Testis (tissue), 3 donors: Measurements from ENCODE around the gene GAS2L2. TPM values are rescaled to one million over a fixed set of nuclear protein-coding genes. Genes with fewer than 3 reads are reported as not detected.

Experiments used
- DNase-seq: peaks from one replicate; pipeline ENCODE4 v3.0.0-alpha.2; 2019
- H3K27ac ChIP-seq, 2 donors: fragments of 200-600 bp; sonication (generic); one replicate each; pipeline ENCODE4 v1.5.1; 2019
- H3K27me3 ChIP-seq: fragments of 200-600 bp; sonication (generic); one replicate; pipeline ENCODE4 v1.5.1; 2019
- H3K36me3 ChIP-seq: fragments of 200-600 bp; sonication (generic); one replicate; pipeline ENCODE4 v1.5.1; 2017; ENCODE audit warnings: low read depth; ENCODE audit errors: missing control alignments
- H3K4me1 ChIP-seq: fragments of 200-600 bp; sonication (generic); one replicate; pipeline ENCODE4 v1.5.1; 2019
- H3K4me3 ChIP-seq, 2 donors: fragments of 200-600 bp; sonication (generic); one replicate each; pipeline ENCODE4 v1.5.1; 2017 to 2019
- H3K9me3 ChIP-seq: fragments of 200-600 bp; sonication (generic); one replicate; pipeline ENCODE4 v1.5.1; 2017
- POLR2A ChIP-seq: fragments of 450-650 bp; IDR thresholded peaks from one replicate; pipeline ENCODE4 v1.6.1; 2017; ENCODE audit warnings: antibody characterized with exemption, mild to moderate bottlenecking, moderate library complexity
- WGBS, 2 donors: methylation state at CpG; one replicate each; pipeline ENCODE4 v1.1.5; 2018; 5-methylcytosine and 5-hydroxymethylcytosine counted together
- intact Hi-C: fragments of 100-400 bp; cut with DNase I; formaldehyde crosslinking; loops from one replicate; pipeline ENCODE4 v1.15.1; 2023; ENCODE audit warnings: low total_unique reads
- polyA plus RNA-seq: library from polyadenylated mRNA; stranded (reverse); fragments of 350-450 nt; fragmentation: Illumina TruSeq; extraction: RNeasy Lipid Tissue Mini Kit (QIAGEN cat#74804); gene quantifications from one replicate; pipeline ENCODE4 v1.2.3, GENCODE V29; 2014; ENCODE audit warnings: low read depth, low replicate concordance; ENCODE audit not compliant: insufficient read depth
- total RNA-seq, 2 donors: library from RNA; depleted of rRNA; stranded (reverse); fragments of >200 nt; gene quantifications; one replicate each; pipeline ENCODE4 v1.2.3, GENCODE V29; 2016
- TF ChIP-seq, protein P1 (sequence below), 3 experiments: fragments of 450-650 bp in 2 of 3; fragments of 200-600 bp in 1 of 3; sonication (generic) in 1 of 3; IDR thresholded peaks; one replicate each; pipeline ENCODE4 v1.5.1; 2016 to 2019; ENCODE audit warnings: antibody characterized with exemption in 3 of 3, mild to moderate bottlenecking in 2 of 3, moderate library complexity in 1 of 3

GAS2L2 gene
- total and polyA plus RNA-seq, 3 donors from 2014 or later: 0.31 to 0.71 (median 0.62) TPM

DNA sequence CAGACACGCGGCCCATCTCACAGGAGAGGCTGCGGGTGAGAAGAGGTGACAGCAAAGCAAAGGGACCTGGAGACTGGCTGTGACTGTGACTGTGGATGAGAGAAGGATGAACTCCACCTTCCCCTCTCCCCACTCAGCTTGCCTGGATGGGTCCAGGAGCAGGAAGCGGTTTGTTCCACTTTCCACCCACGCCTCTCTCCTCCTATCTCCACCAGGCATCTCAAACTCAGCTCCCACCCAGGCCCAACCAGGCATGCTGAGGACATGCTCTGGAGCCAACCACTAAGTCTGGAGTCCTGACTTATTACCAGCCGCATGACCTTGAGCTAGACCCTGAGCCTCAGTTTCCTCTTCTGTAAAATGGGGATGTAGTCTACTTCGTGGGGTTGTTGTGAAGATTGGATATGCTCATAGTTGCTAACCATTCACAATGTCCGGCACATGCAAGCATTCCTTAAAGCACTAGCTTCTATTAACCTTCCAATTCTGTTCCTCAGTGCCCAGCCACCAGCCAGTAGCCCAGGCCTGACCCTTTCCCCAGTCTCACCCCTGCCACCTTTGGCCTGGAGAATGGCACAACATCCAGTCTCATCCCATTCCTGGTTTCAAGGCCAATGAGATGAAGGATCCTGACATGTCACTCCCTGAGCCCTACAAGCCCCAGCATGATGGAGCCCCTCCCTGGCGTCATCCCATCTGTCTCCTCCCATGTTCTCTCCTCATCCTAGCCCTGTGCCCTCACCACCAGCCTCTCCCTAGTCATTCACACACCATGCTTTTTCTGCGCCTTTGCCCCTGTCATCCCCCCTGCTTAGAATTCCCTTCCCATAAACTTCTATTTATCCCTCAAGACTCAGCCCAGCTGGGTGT lies 2.3 kb downstream of the GAS2L2 start:
- no peak for DNase-seq
- 63 to 72% methylated on average over 9 to 10 of the region's 10 CpGs for WGBS, 2 donors
- no peaks in the 10 kb centered on the region for H3K27me3 ChIP-seq

DNA sequence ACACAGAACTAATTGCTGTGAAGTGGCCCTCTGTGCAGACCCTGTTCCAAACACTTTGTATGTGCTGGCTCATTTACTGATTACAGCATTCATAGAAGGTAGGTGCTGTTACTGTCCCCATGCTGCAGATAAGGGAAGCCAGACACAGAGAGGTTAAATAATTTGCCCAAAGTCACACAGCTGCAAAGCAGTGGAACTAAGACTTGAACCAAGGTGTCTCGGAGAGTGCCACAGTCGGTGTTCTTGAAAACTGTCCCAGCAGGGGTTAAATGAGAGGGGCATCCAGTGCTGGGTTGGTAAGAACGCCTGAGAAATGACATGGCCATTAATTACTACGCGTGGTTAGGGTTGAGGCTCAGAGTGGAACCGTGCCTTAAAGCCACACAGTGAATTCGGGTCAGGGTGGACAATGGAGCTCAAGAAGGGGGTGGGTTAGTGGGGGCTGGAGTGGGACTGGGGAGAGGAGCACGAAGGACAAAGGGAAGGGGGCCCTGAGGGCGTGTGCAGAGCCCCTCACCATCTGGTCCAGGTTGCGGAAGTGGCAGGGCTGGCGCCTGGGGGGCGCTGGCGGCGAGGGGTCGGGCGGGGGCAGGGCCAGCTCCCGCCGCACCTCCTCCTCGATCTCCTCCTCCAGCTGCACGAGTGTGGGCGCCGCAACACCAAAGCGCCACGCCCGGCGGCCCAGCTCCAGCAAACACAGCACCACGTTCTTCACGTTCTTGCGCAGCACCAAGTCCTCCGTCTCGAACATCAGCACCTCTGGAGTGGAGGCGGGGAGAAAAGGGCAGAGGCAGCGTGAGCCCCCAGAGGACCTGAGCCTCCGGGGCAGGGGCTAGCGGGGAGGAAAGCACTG lies 3.3 kb downstream of the GAS2L2 start:
- 6 to 20% methylated on average over 33 to 35 of the region's 35 CpGs for WGBS, 2 donors
- DNase-seq: no peak
- Histone ChIP-seq H3K27ac (no peak overlapping the region), H3K4me1 (peaks cover 11% of the 10 kb centered on the region), H3K36me3 (no peaks in the 10 kb centered on the region), H3K9me3 (no peaks in the 10 kb centered on the region), H3K4me3 (peak overlapping the region in 1 of 2 donors; percentile 26), H3K27me3 (no peaks in the 10 kb centered on the region)
- intact Hi-C loops: loop anchor here (5.0 kb wide), 1 partner anchor 132 kb away; no protein-coding TSS in a partner anchor
- TF ChIP-seq, protein P1, sequence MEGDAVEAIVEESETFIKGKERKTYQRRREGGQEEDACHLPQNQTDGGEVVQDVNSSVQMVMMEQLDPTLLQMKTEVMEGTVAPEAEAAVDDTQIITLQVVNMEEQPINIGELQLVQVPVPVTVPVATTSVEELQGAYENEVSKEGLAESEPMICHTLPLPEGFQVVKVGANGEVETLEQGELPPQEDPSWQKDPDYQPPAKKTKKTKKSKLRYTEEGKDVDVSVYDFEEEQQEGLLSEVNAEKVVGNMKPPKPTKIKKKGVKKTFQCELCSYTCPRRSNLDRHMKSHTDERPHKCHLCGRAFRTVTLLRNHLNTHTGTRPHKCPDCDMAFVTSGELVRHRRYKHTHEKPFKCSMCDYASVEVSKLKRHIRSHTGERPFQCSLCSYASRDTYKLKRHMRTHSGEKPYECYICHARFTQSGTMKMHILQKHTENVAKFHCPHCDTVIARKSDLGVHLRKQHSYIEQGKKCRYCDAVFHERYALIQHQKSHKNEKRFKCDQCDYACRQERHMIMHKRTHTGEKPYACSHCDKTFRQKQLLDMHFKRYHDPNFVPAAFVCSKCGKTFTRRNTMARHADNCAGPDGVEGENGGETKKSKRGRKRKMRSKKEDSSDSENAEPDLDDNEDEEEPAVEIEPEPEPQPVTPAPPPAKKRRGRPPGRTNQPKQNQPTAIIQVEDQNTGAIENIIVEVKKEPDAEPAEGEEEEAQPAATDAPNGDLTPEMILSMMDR (IDR thresholded peaks at IDR 0.05): no peak
- no peak for TF ChIP-seq POLR2A

More for the DNA sequence above, 2.3 kb downstream of the GAS2L2 start:
- Histone ChIP-seq H3K36me3 (no peaks in the 10 kb centered on the region), H3K4me1 (peaks cover 11% of the 10 kb centered on the region), H3K4me3 (no peak overlapping the region), H3K9me3 (no peaks in the 10 kb centered on the region), H3K27ac (no peak overlapping the region)
- intact Hi-C loops: loop anchor here (5.0 kb wide), 1 partner anchor 133 kb away; no protein-coding TSS in a partner anchor
- no peak for TF ChIP-seq POLR2A
- TF ChIP-seq, protein P1 (IDR thresholded peaks at IDR 0.05): no peak

DNA sequence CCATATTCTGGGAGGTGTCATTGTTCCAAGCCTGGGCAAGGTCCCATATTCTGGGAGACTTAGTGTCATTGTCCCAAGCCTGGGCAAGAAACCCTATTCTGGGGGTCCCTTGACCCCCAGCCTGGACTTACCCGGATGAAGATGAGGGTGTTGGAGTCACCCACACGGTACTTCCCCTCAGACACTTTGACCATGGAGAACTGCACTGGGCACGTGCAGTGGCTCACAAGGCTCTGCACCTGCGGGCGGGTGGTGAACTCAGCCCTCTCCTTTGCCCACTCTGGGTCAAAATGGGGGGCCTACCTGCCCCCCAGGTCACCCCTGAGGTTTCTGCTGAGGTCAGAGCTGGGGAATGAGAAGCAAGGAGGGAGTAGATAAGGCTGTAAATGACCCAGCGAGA lies 4.1 kb downstream of the GAS2L2 start:
- Histone ChIP-seq H3K36me3 (no peaks in the 10 kb centered on the region), H3K4me1 (peaks cover 11% of the 10 kb centered on the region), H3K4me3 (no peak overlapping the region), H3K27ac (no peak overlapping the region), H3K9me3 (no peaks in the 10 kb centered on the region), H3K27me3 (no peaks in the 10 kb centered on the region)
- TF ChIP-seq, protein P1 (IDR thresholded peaks at IDR 0.05): no peak
- no peak for TF ChIP-seq POLR2A
- intact Hi-C loops: no loop called here
- no peak for DNase-seq
- WGBS, 2 donors: 84 to 88% methylated on average over 6 of the region's 6 CpGs

DNA sequence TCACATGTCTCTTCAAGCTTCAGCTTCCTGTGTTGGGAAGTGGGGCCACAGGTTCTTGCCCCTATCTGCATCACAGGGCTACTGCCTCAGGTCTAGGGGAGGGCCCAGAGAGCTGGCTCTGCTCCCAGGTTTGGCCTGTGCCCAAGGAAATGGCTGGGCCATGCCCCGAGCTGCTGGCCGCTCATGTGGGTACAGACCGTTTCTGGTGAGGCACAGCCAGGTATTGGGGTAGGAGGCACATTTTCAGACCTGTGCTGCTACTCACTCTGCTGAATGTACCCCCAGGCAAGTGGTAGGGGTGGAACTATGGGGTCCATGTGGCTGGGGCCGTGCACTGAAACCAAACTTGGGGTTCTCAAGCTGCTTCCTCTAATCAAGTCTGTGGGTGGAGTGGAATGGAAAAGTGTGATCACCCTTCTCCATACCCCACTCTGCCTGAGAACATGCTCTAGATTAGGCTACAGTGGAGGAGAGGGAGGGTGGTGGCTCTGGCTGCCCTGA lies 4.6 kb downstream of the GAS2L2 start:
- H3K27me3 ChIP-seq: no peaks in the 10 kb centered on the region
- peak; percentile 66 for DNase-seq
- 44 to 50% methylated on average over 1 to 4 of the region's 4 CpGs for WGBS, 2 donors

More for the DNA sequence above, 4.6 kb downstream of the GAS2L2 start:
- TF ChIP-seq, protein P1 (IDR thresholded peaks at IDR 0.05): no peak
- no peak for TF ChIP-seq POLR2A
- Histone ChIP-seq H3K36me3 (no peaks in the 10 kb centered on the region), H3K4me1 (peaks cover 11% of the 10 kb centered on the region), H3K27ac (no peak overlapping the region), H3K4me3 (no peak overlapping the region), H3K9me3 (no peaks in the 10 kb centered on the region)
- intact Hi-C loops: no loop called here
